IMR-90 (cell line): ENCODE data around the gene CPSF4. TPM values are rescaled to one million over a fixed set of nuclear protein-coding genes. Genes with fewer than 3 reads are reported as not detected.

Source experiments
- ATAC-seq: fragments of 200-7000 bp; cut with Tn5 transposase; 2 replicates; pipeline ENCODE4 v1.9.1; 2020; ENCODE audit warnings: low read depth, mild to moderate bottlenecking, moderate library complexity
- BruUV-seq: library from RNA; stranded (reverse); fragments of 400-500 nt; replicated peaks from 2 replicates; lab custom pipeline; 2021; lab: Mats Ljungman, UMichigan
- CTCF ChIA-PET: fragments of 300-600 bp; formaldehyde crosslinking; extraction: SDS; loops from one replicate; lab custom pipeline; 2021; ENCODE audit warnings: antibody characterized with exemption; lab: Yijun Ruan, JAX
- POLR2A ChIA-PET: fragments of 300-600 bp; sonication (Branson Sonifier 250); formaldehyde crosslinking; loops from one replicate; lab custom pipeline; 2022; ENCODE audit warnings: antibody characterized with exemption; ENCODE audit not compliant: unreplicated experiment; lab: Charles Lee
- DNase-seq: peaks from one replicate; pipeline ENCODE4 v3.0.0; 2013
- H2AFZ ChIP-seq: replicated peaks from 2 replicates; pipeline ENCODE3; 2013; ENCODE audit warnings: low read length, mild to moderate bottlenecking; ENCODE audit not compliant: poor library complexity
- H2AK5ac ChIP-seq: 2 replicates; pipeline ENCODE4 v1.6.1; 2013; ENCODE audit warnings: low read depth, low read length, inconsistent platforms
- H2AK9ac ChIP-seq: replicated peaks from 2 replicates; pipeline ENCODE3; 2013; ENCODE audit warnings: mild to moderate bottlenecking, low read depth, low read length, moderate library complexity; ENCODE audit not compliant: poor library complexity
- H2BK120ac ChIP-seq: 2 replicates; pipeline ENCODE4 v1.6.1; 2013; ENCODE audit warnings: low read depth, low read length, inconsistent platforms
- H2BK15ac ChIP-seq: 3 replicates; pipeline ENCODE4 v1.6.1; 2013; ENCODE audit warnings: low read depth, low read length, inconsistent platforms
- H2BK20ac ChIP-seq: 2 replicates; pipeline ENCODE4 v1.6.1; 2013; ENCODE audit warnings: low read depth, mild to moderate bottlenecking, inconsistent platforms, low read length, moderate library complexity
- H2BK5ac ChIP-seq: 2 replicates; pipeline ENCODE4 v1.6.1; 2013; ENCODE audit warnings: mild to moderate bottlenecking, low read depth, low read length, inconsistent platforms; ENCODE audit not compliant: poor library complexity, severe bottlenecking
- H3K14ac ChIP-seq: replicated peaks from 2 replicates; pipeline ENCODE4 v1.6.1; 2013; ENCODE audit warnings: low read depth, low read length, inconsistent platforms
- H3K18ac ChIP-seq: 2 replicates; pipeline ENCODE4 v1.6.1; 2013; ENCODE audit warnings: low read depth, low read length, control low read depth
- H3K23ac ChIP-seq: 2 replicates; pipeline ENCODE4 v1.6.1; 2013; ENCODE audit warnings: low read depth, low read length, inconsistent platforms
- H3K27ac ChIP-seq: 2 replicates; pipeline ENCODE4 v1.5.1; 2013; ENCODE audit warnings: mild to moderate bottlenecking, control low read depth, low read length; ENCODE audit not compliant: insufficient read depth
- H3K27me3 ChIP-seq: 2 replicates; pipeline ENCODE4 v1.6.1; 2013; ENCODE audit warnings: low read length; ENCODE audit not compliant: control insufficient read depth, insufficient read depth
- H3K36me3 ChIP-seq: 2 replicates; pipeline ENCODE4 v1.6.1; 2013; ENCODE audit warnings: low read length, mixed read lengths; ENCODE audit not compliant: control insufficient read depth, insufficient read depth
- H3K4ac ChIP-seq: 2 replicates; pipeline ENCODE4 v1.6.1; 2013; ENCODE audit warnings: low read depth, low read length, inconsistent platforms
- H3K4me1 ChIP-seq: 2 replicates; pipeline ENCODE4 v1.6.1; 2013; ENCODE audit warnings: low read length, mixed read lengths; ENCODE audit not compliant: control insufficient read depth, insufficient read depth
- H3K4me2 ChIP-seq: 2 replicates; pipeline ENCODE4 v1.6.1; 2013; ENCODE audit warnings: low read depth, mild to moderate bottlenecking, control low read depth, low read length, moderate library complexity
- H3K4me3 ChIP-seq: 2 replicates; pipeline ENCODE4 v1.5.1; 2013; ENCODE audit warnings: low read depth, mild to moderate bottlenecking, control low read depth, low read length, moderate library complexity; ENCODE audit not compliant: insufficient read depth
- H3K56ac ChIP-seq: 2 replicates; pipeline ENCODE4 v1.6.1; 2013; ENCODE audit warnings: low read length, inconsistent platforms; ENCODE audit not compliant: insufficient read depth; ENCODE audit errors: extremely low read depth
- H3K79me1 ChIP-seq, 2 experiments: 2 replicates each; pipeline ENCODE4 v1.6.1; 2013; ENCODE audit warnings: low read length in 2 of 2, inconsistent platforms in 1 of 2, low read depth in 1 of 2
- H3K9ac ChIP-seq: 2 replicates; pipeline ENCODE4 v1.6.1; 2013; ENCODE audit warnings: low read depth, low read length, control low read depth
- H3K9me1 ChIP-seq: 2 replicates; pipeline ENCODE4 v1.6.1; 2013; ENCODE audit warnings: low read length, inconsistent platforms; ENCODE audit not compliant: insufficient read depth
- H3K9me3 ChIP-seq: 2 replicates; pipeline ENCODE4 v1.6.1; 2013; ENCODE audit warnings: low read length; ENCODE audit not compliant: control insufficient read depth, insufficient read depth
- H4K20me1 ChIP-seq: 2 replicates; pipeline ENCODE4 v1.6.1; 2013; ENCODE audit warnings: low read length, inconsistent platforms; ENCODE audit not compliant: insufficient read depth
- H4K5ac ChIP-seq: 2 replicates; pipeline ENCODE4 v1.6.1; 2013; ENCODE audit warnings: mild to moderate bottlenecking, low read depth, low read length, control low read depth
- H4K8ac ChIP-seq, 2 experiments: 2 replicates each; pipeline ENCODE4 v1.6.1; 2013; ENCODE audit warnings: low read depth in 2 of 2, low read length in 2 of 2, control low read depth in 1 of 2, inconsistent platforms in 1 of 2
- H4K91ac ChIP-seq: 2 replicates; pipeline ENCODE4 v1.6.1; 2013; ENCODE audit warnings: low read depth, low read length, inconsistent platforms; ENCODE audit not compliant: insufficient read depth
- BHLHE40 ChIP-seq: fragments of 150-350 bp; IDR thresholded peaks from 2 replicates; pipeline ENCODE4 v1.6.1; 2016; ENCODE audit warnings: mild to moderate bottlenecking, low read depth, low read length
- CEBPB ChIP-seq: IDR thresholded peaks from 2 replicates; pipeline ENCODE4 v1.6.1; 2012; ENCODE audit warnings: low read depth, low read length, improper control_type of control experiment
- CHD1 ChIP-seq: IDR thresholded peaks from 2 replicates; pipeline ENCODE4 v1.6.1; 2012; ENCODE audit warnings: low read depth, low read length, improper control_type of control experiment
- CTCF ChIP-seq: conservative IDR thresholded peaks from 2 replicates; pipeline ENCODE4 v1.5.1; 2012; ENCODE audit warnings: mild to moderate bottlenecking, low read depth, low read length, improper control_type of control experiment
- ELK1 ChIP-seq: fragments of 150-350 bp; IDR thresholded peaks from 2 replicates; pipeline ENCODE4 v1.6.1; 2016; ENCODE audit warnings: low read depth, mild to moderate bottlenecking, low read length, moderate library complexity, borderline replicate concordance
- FOS ChIP-seq: fragments of 150-350 bp; IDR thresholded peaks from 2 replicates; pipeline ENCODE4 v1.6.1; 2016; ENCODE audit warnings: low read depth, low read length
- MAZ ChIP-seq: IDR thresholded peaks from 2 replicates; pipeline ENCODE4 v1.6.1; 2012; ENCODE audit warnings: low read depth, mild to moderate bottlenecking, low read length, improper control_type of control experiment, moderate library complexity, borderline replicate concordance
- MXI1 ChIP-seq: IDR thresholded peaks from 2 replicates; pipeline ENCODE4 v1.6.1; 2012; ENCODE audit warnings: low read depth, mild to moderate bottlenecking, low read length, moderate library complexity, borderline replicate concordance
- NFE2L2 ChIP-seq: fragments of 150-350 bp; IDR thresholded peaks from 2 replicates; pipeline ENCODE4 v1.6.1; 2016; ENCODE audit warnings: low read depth, mild to moderate bottlenecking, low read length
- POLR2A ChIP-seq: IDR thresholded peaks from 2 replicates; pipeline ENCODE4 v1.6.1; 2012; ENCODE audit warnings: mild to moderate bottlenecking, low read depth, low read length
- RAD21 ChIP-seq: IDR thresholded peaks from 2 replicates; pipeline ENCODE4 v1.6.1; 2012; ENCODE audit warnings: low read length, improper control_type of control experiment
- RCOR1 ChIP-seq: IDR thresholded peaks from 2 replicates; pipeline ENCODE4 v1.6.1; 2012; ENCODE audit warnings: mild to moderate bottlenecking, low read length, improper control_type of control experiment; ENCODE audit not compliant: insufficient replicate concordance
- RFX5 ChIP-seq: IDR thresholded peaks from 2 replicates; pipeline ENCODE4 v1.8.0; 2012; ENCODE audit warnings: low read depth, mild to moderate bottlenecking, low read length, moderate library complexity
- SMC3 ChIP-seq: fragments of 150-350 bp; IDR thresholded peaks from 2 replicates; pipeline ENCODE4 v1.6.1; 2016; ENCODE audit warnings: low read depth, mild to moderate bottlenecking, antibody characterized with exemption, low read length, moderate library complexity
- USF2 ChIP-seq: fragments of 150-350 bp; IDR thresholded peaks from 2 replicates; pipeline ENCODE4 v1.6.1; 2017; ENCODE audit warnings: mild to moderate bottlenecking, antibody characterized with exemption, low read length, low read depth
- WGBS, 2 experiments: methylation state at CpG; one replicate each; pipeline versions ENCODE4 v1.1.5 to v1.1.7; 2013; ENCODE audit warnings: missing lambda C conversion rate in 2 of 2; ENCODE audit not compliant: insufficient read length in 1 of 2; ENCODE audit errors: extremely low coverage in 2 of 2; 5-methylcytosine and 5-hydroxymethylcytosine counted together
- dilution Hi-C: fragments of 300-500 bp; cut with HindIII; formaldehyde crosslinking; loops from one replicate; pipeline ENCODE4 v1.14.3; 2018; ENCODE audit warnings: low sequenced_read_pairs; ENCODE audit not compliant: unreplicated experiment
- in situ Hi-C: fragments of 300-500 bp; cut with MboI; formaldehyde crosslinking; loops from 3 replicates; pipeline ENCODE4 v1.14.3; 2019; ENCODE audit warnings: low sequenced_read_pairs, inconsistent platforms, mixed read lengths
- intact Hi-C: fragments of 100-400 bp; cut with micrococcal nuclease; formaldehyde crosslinking; loops from 2 replicates; pipeline ENCODE4 v1.10.0; 2022
- polyA plus RNA-seq, 3 experiments: library from polyadenylated mRNA; depleted of rRNA; stranded (reverse); fragments of >200 nt; gene quantifications; 2 replicates each; pipeline ENCODE4 v1.2.3, GENCODE V29; 2012; ENCODE audit warnings: low replicate concordance in 1 of 3
- total RNA-seq: library from RNA; depleted of rRNA; stranded (reverse); fragments of >200 nt; gene quantifications from 2 replicates; pipeline ENCODE4 v1.2.3, GENCODE V29; 2012

CPSF4 gene
- total and polyA plus RNA-seq, 2 of the 4 experiments (the other 2 are of a cell fraction), result 23.8 to 44.9 TPM

- Histone ChIP-seq H3K4ac (no peak overlapping the region), H3K56ac (no peak overlapping the region), H4K91ac (no peak overlapping the region), H3K27me3 (no peaks in the 10 kb centered on the region), H3K4me3 (no peak overlapping the region), H3K4me2 (no peak overlapping the region), H3K79me1 (peaks cover 13 to 59% of the 10 kb centered on the region in 2 experiments), H3K4me1 (peaks cover 9% of the 10 kb centered on the region), H3K18ac (no peak overlapping the region), H4K8ac (no peak overlapping the region), H2BK15ac (no peak overlapping the region), H3K9me3 (no peaks in the 10 kb centered on the region), H2AK9ac (no peak overlapping the region), H2AFZ (no peak overlapping the region), H4K5ac (no peak overlapping the region), H3K27ac (no peak overlapping the region), H3K14ac (no peak overlapping the region), H3K9me1 (peaks cover 3% of the 10 kb centered on the region), H4K20me1 (peaks cover 67% of the 10 kb centered on the region), H3K36me3 (peaks cover 74% of the 10 kb centered on the region), H2AK5ac (no peak overlapping the region), H3K23ac (no peak overlapping the region), H2BK120ac (no peak overlapping the region), H2BK5ac (no peak overlapping the region), H2BK20ac (no peak overlapping the region), H3K9ac (no peak overlapping the region)
- WGBS, 2 experiments, result no CpG with 5 or more reads among the region's 4 CpGs
- ChIA-PET CTCF (no interaction called here), POLR2A (no interaction called here)
- BruUV-seq, result no TSS peak
- in situ Hi-C loops, result no loop called here
- intact Hi-C loops, result no loop called here
- DNase-seq (no peak), ATAC-seq (no peak)
- dilution Hi-C loops, result no loop called here
- no peak for TF ChIP-seq RFX5
- no peak for TF ChIP-seq MXI1
- no peak for TF ChIP-seq RCOR1
- TF ChIP-seq BHLHE40, result no peak
- TF ChIP-seq POLR2A, result no peak
- no peak for TF ChIP-seq CEBPB
- no peak for TF ChIP-seq ELK1
- TF ChIP-seq USF2, result no peak
- TF ChIP-seq CTCF, result no peak
- no peak for TF ChIP-seq RAD21
- TF ChIP-seq NFE2L2, result no peak
- no peak for TF ChIP-seq MAZ
- no peak for TF ChIP-seq CHD1
- no peak for TF ChIP-seq SMC3
- TF ChIP-seq FOS, result no peak
Measured at GRCh38 chr7:99394188-99394502, 44.6 kb upstream of the CPSF4 start.
